DOHH2 (cell line): ENCODE measurements around the gene PGS1.

Experiments used
- H3F3A ChIP-seq: fragments of 200-600 bp; sonication (generic), shearing (Covaris generic); 2 replicates; pipeline ENCODE4 v1.6.0; 2016; ENCODE audit warnings: antibody characterized with exemption, mild to moderate bottlenecking; ENCODE audit not compliant: control insufficient read depth, insufficient read depth
- H3K27ac ChIP-seq: fragments of 200-600 bp; sonication (generic); 2 replicates; pipeline ENCODE4 v1.5.1; 2014; ENCODE audit warnings: low read depth, mild to moderate bottlenecking, low read length, moderate library complexity
- H3K27me3 ChIP-seq: fragments of 200-600 bp; sonication (generic); 2 replicates; pipeline ENCODE4 v1.6.1; 2014; ENCODE audit warnings: mild to moderate bottlenecking, low read length, mixed read lengths; ENCODE audit not compliant: control insufficient read depth
- H3K36me3 ChIP-seq: fragments of 200-600 bp; sonication (generic); 2 replicates; pipeline ENCODE4 v1.6.1; 2014; ENCODE audit warnings: mild to moderate bottlenecking, low read length, moderate library complexity, mixed read lengths; ENCODE audit not compliant: control insufficient read depth
- H3K4me1 ChIP-seq: fragments of 200-600 bp; sonication (generic); 2 replicates; pipeline ENCODE4 v1.6.1; 2014; ENCODE audit warnings: mild to moderate bottlenecking, low read length, mixed read lengths; ENCODE audit not compliant: control insufficient read depth
- H3K4me2 ChIP-seq: fragments of 200-600 bp; sonication (generic); 2 replicates; pipeline ENCODE4 v1.6.0; 2014; ENCODE audit warnings: mild to moderate bottlenecking, low read length, moderate library complexity
- H3K4me3 ChIP-seq: fragments of 200-600 bp; sonication (generic); 2 replicates; pipeline ENCODE4 v1.5.1; 2014; ENCODE audit warnings: mild to moderate bottlenecking, low read length, mixed read lengths
- H3K79me2 ChIP-seq: fragments of 200-600 bp; sonication (generic); 2 replicates; pipeline ENCODE4 v1.6.1; 2014; ENCODE audit warnings: mild to moderate bottlenecking, low read length, mixed read lengths; ENCODE audit not compliant: control insufficient read depth
- H3K9me2 ChIP-seq: fragments of 200-600 bp; sonication (generic); replicated peaks from 2 replicates; pipeline ENCODE4 v1.6.1; 2014; ENCODE audit warnings: mild to moderate bottlenecking, low read length, mixed read lengths; ENCODE audit not compliant: control insufficient read depth
- H3K9me3 ChIP-seq: fragments of 200-600 bp; sonication (generic); 2 replicates; pipeline ENCODE4 v1.6.1; 2014; ENCODE audit warnings: antibody characterized with exemption, low read length, mixed read lengths; ENCODE audit not compliant: control insufficient read depth, insufficient read depth
- H4K20me1 ChIP-seq: fragments of 200-600 bp; sonication (generic); 2 replicates; pipeline ENCODE4 v1.6.0; 2014; ENCODE audit warnings: low read depth, mild to moderate bottlenecking, antibody characterized with exemption, low read length, moderate library complexity; ENCODE audit not compliant: control insufficient read depth, insufficient read depth
- EZH2phosphoT487 ChIP-seq: fragments of 200-600 bp; sonication (generic); IDR thresholded peaks from 2 replicates; pipeline ENCODE4 v1.6.1; 2017; ENCODE audit warnings: borderline replicate concordance, mild to moderate bottlenecking, antibody characterized with exemption, low read length, moderate library complexity, mixed read lengths
- TF ChIP-seq, protein P1 (sequence below): fragments of 200-600 bp; sonication (generic); IDR thresholded peaks from one replicate; pipeline ENCODE4 v1.5.1; 2014; ENCODE audit warnings: antibody characterized with exemption, mild to moderate bottlenecking, low read depth, low read length; ENCODE audit not compliant: poor library complexity, severe bottlenecking

PGS1 gene

GRCh38 chr17:78438694-78439325 lies 60.4 kb downstream of the PGS1 start:
- no peak overlapping the region for H3K4me3 ChIP-seq
- no peaks in the 10 kb centered on the region for H4K20me1 ChIP-seq
- no peak overlapping the region for H3K4me2 ChIP-seq
- H3K36me3 ChIP-seq = no peaks in the 10 kb centered on the region
- no peaks in the 10 kb centered on the region for H3F3A ChIP-seq
- no peaks in the 10 kb centered on the region for H3K9me2 ChIP-seq
- no peaks in the 10 kb centered on the region for H3K9me3 ChIP-seq
- peaks cover 5% of the 10 kb centered on the region; the same call in 1 of the 2 replicates for H3K27me3 ChIP-seq
- TF ChIP-seq EZH2phosphoT487 = no peak
- TF ChIP-seq, protein P1, sequence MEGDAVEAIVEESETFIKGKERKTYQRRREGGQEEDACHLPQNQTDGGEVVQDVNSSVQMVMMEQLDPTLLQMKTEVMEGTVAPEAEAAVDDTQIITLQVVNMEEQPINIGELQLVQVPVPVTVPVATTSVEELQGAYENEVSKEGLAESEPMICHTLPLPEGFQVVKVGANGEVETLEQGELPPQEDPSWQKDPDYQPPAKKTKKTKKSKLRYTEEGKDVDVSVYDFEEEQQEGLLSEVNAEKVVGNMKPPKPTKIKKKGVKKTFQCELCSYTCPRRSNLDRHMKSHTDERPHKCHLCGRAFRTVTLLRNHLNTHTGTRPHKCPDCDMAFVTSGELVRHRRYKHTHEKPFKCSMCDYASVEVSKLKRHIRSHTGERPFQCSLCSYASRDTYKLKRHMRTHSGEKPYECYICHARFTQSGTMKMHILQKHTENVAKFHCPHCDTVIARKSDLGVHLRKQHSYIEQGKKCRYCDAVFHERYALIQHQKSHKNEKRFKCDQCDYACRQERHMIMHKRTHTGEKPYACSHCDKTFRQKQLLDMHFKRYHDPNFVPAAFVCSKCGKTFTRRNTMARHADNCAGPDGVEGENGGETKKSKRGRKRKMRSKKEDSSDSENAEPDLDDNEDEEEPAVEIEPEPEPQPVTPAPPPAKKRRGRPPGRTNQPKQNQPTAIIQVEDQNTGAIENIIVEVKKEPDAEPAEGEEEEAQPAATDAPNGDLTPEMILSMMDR = no peak
- no peaks in the 10 kb centered on the region for H3K79me2 ChIP-seq
- H3K4me1 ChIP-seq = no peaks in the 10 kb centered on the region
- H3K27ac ChIP-seq = no peak overlapping the region

DNA sequence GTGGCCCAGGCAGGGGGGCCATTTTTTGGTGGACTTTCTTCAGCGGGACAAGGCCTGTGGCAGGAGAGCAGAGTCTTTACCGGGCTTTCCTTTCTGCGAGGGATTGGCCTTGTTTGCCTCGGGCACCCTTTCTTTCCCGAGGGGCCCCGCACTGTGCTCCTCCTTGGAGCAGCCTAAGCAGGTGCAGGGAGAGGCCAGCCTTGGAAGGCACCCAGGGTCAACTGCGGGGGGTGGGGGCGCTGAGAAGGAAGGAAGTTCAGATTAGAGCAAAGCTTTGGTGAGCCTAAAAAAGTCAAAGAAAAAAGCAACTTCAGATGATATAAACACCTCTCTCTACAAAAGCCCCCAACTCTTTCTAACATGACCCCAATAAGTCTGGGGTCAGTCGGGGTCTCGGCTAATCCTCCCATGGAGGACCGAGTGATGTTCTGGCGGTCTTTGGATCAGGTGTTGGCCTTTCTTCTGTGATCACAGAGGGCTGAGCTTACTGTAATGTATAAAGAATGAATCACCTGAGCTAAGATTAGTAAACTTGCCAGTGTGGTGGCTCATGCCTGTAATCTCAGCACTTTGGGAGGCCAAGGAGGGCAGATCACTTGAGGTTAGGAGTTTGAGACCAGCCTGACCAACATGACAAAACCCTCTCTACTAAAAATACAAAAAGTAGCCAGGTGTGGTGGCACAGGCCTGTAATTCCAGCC lies 63.0 kb downstream of the PGS1 start:
- H3K79me2 ChIP-seq = no peaks in the 10 kb centered on the region
- no peaks in the 10 kb centered on the region for H4K20me1 ChIP-seq
- no peak overlapping the region for H3K27ac ChIP-seq
- H3F3A ChIP-seq = no peaks in the 10 kb centered on the region
- no peaks in the 10 kb centered on the region for H3K36me3 ChIP-seq
- H3K4me3 ChIP-seq = no peak overlapping the region
- H3K9me2 ChIP-seq = no peaks in the 10 kb centered on the region
- TF ChIP-seq, protein P1 = no peak
- TF ChIP-seq EZH2phosphoT487 = no peak
- H3K9me3 ChIP-seq = no peaks in the 10 kb centered on the region
- H3K27me3 ChIP-seq = peaks cover 5% of the 10 kb centered on the region; the same call in 1 of the 2 replicates
- no peaks in the 10 kb centered on the region for H3K4me1 ChIP-seq
- H3K4me2 ChIP-seq = no peak overlapping the region

GRCh38 chr17:78442648-78443218 lies 64.3 kb downstream of the PGS1 start:
- H3K79me2 ChIP-seq = no peaks in the 10 kb centered on the region
- no peaks in the 10 kb centered on the region for H3K27me3 ChIP-seq
- no peak overlapping the region for H3K4me3 ChIP-seq
- no peaks in the 10 kb centered on the region for H4K20me1 ChIP-seq
- H3K27ac ChIP-seq = no peak overlapping the region
- TF ChIP-seq, protein P1 = no peak
- TF ChIP-seq EZH2phosphoT487 = no peak
- no peaks in the 10 kb centered on the region for H3K9me3 ChIP-seq
- H3F3A ChIP-seq = no peaks in the 10 kb centered on the region
- no peaks in the 10 kb centered on the region for H3K4me1 ChIP-seq
- H3K9me2 ChIP-seq = no peaks in the 10 kb centered on the region
- H3K4me2 ChIP-seq = no peak overlapping the region
- H3K36me3 ChIP-seq = no peaks in the 10 kb centered on the region
